ENCODE data around the gene MYO15A. TPM values are rescaled to one million over a fixed set of nuclear protein-coding genes. Genes with fewer than 3 reads are reported as not detected.

The MYO15A gene
- total RNA-seq, 4 donors from 2014 or later, result 0.44 to 3.2 (median 1.2) TPM

DNA sequence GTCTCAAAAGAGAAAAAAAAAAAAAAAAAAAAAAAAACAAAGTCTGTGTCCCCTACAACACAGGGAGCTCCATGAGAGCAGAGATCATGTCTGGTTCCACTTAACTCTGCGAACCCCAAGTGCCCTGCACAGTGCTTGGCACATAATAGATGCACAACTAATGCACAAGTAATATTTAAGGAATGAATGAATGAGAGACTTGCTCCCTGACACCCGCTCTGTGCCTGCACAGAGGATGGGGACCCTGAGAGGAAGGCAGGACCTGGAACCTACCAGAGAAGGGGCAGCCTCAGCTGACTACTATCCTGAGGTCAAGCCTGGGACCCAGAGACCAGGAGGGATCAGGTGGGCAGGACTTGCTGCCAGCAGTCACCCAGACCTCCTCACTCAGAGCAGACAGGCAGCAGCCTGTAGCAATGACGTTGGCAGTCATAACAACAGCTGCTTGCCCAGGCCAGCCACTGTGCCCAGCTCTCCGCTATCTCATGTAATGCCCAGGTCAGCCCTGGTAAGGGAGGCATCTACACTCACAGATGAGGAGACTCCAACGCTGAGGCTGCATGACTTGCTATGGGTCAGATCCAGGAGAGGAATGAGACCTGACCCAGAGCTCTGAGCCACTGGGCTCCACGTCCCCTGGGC, 2.9 kb downstream of the MYO15A start:
- TF ChIP-seq CTCF (IDR thresholded peaks at IDR 0.05; ENCODE audit: low read depth), result no peak

GRCh38 chr17:18115517-18115916, 7.0 kb downstream of the MYO15A start:
- TF ChIP-seq CTCF (IDR thresholded peaks at IDR 0.05; ENCODE audit: low read depth), result no peak

- no peak for TF ChIP-seq CTCF (IDR thresholded peaks at IDR 0.05; ENCODE audit: low read depth)
Observed at GRCh38 chr17:18116078-18116477, 7.5 kb downstream of the MYO15A start.

DNA sequence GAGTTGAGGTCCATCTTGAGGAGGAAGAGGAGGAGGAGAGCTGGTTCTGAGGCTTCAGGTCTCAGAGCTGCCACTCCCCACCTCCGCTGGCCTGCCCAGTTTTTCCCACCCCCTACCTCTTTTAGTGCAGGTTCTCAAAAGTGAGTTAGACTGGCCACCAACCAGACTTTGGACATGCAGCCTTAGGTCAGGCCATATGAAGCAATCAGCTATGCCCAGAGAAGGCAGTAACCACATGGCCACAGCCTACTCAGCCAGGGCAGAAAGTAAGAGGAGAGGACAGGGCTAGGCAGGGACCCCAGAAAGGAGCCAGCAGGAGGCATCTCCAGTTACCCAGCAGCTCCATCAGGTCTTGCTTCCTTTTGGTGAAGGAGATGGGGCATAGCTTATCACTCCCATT, 9.0 kb downstream of the MYO15A start:
- TF ChIP-seq CTCF (IDR thresholded peaks at IDR 0.05; ENCODE audit: low read depth), result no peak

DNA sequence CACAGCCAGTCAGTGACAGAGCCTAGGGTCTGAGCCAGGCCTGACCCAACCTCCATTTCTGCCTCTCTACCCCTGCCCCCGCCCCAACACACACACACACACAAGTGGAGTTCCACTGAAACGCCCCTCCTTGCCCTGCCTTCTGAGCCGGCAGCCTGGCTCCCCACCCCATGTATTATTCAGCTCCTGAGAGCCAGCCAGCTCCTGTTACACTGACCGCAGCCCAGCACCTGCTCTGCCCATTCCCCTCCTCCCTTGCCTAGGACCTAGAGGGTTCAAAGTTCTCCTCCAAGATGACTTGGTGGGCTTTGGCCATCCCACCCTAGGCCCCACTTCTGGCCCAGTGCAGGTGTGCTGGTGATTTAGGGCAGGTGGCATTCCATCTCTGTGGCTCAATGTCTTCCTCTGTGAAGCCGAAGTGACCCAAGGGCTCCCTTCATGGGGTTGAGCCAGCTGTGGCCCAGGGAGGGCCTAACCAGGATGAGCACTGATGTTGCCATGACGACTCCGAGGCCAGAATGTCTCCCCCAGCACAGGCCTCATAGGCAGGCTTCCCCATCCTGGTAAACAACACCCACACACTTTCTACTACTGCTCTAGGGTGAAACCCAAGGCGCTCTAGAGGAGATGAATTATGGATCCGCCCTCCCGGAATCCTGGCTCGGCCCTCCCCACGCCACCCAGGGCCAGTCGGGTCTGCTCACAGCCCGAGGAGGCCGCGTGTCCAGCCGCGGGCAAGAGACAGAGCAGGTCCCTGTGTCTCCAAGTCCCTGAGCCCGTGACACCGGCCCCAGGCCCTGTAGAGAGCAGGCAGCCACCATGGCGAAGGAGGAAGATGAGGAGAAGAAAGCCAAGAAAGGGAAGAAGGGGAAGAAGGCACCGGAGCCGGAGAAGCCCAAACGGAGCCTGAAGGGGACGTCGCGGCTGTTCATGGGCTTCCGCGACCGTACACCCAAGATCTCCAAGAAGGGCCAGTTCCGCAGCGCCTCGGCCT, 9.7 kb downstream of the MYO15A start:
- TF ChIP-seq CTCF (IDR thresholded peaks at IDR 0.05; ENCODE audit: low read depth), result no peak

- TF ChIP-seq CTCF (IDR thresholded peaks at IDR 0.05; ENCODE audit: low read depth), result no peak
Observed at GRCh38 chr17:18119166-18119745, 10.7 kb downstream of the MYO15A start.

DNA sequence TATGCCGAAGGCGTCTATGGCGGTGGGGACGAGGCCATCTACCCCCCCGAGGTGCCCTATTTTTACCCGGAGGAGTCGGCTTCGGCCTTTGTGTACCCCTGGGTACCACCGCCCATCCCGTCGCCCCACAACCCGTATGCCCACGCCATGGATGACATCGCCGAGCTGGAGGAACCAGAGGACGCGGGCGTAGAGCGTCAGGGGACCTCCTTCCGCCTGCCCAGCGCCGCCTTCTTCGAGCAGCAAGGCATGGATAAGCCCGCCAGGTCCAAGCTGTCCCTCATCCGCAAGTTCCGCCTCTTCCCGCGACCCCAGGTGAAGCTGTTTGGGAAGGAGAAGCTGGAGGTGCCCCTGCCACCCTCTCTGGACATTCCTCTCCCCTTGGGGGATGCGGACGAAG, 11.4 kb downstream of the MYO15A start:
- TF ChIP-seq CTCF (IDR thresholded peaks at IDR 0.05; ENCODE audit: low read depth), result no peak
